MM.1S (cell line): ENCODE data around the gene NLK.

ENCODE experiments used
- DNase-seq: peaks from one replicate; pipeline ENCODE4 v3.0.0-alpha.2; 2015
- H2AFZ ChIP-seq: fragments of 300-600 bp; sonication (generic); 2 replicates; pipeline ENCODE4 v1.6.0; 2016; ENCODE audit warnings: antibody characterized with exemption, low read length
- H3F3A ChIP-seq: fragments of 300-600 bp; sonication (generic); 2 replicates; pipeline ENCODE4 v1.6.1; 2016; ENCODE audit warnings: mild to moderate bottlenecking, antibody characterized with exemption, low read length, moderate library complexity, mixed read lengths; ENCODE audit not compliant: insufficient read depth
- H3K27ac ChIP-seq: fragments of 300-600 bp; sonication (generic); 2 replicates; pipeline ENCODE4 v1.5.1; 2016; ENCODE audit warnings: mild to moderate bottlenecking, low read length
- H3K27me3 ChIP-seq: fragments of 300-600 bp; sonication (generic); replicated peaks from 2 replicates; pipeline ENCODE4 v1.6.0; 2016; ENCODE audit warnings: low read length; ENCODE audit not compliant: insufficient read depth
- H3K36me3 ChIP-seq: fragments of 300-600 bp; sonication (generic); replicated peaks from 2 replicates; pipeline ENCODE4 v1.6.1; 2016; ENCODE audit warnings: mild to moderate bottlenecking, low read length, mixed read lengths; ENCODE audit not compliant: insufficient read depth
- H3K4me1 ChIP-seq: fragments of 300-600 bp; sonication (generic); 2 replicates; pipeline ENCODE4 v1.6.1; 2016; ENCODE audit warnings: low read length, mixed read lengths
- H3K4me2 ChIP-seq: fragments of 300-600 bp; sonication (generic); 2 replicates; pipeline ENCODE4 v1.6.0; 2016; ENCODE audit warnings: low read depth, low read length
- H3K4me3 ChIP-seq: fragments of 300-600 bp; sonication (generic); 2 replicates; pipeline ENCODE4 v1.5.1; 2016; ENCODE audit warnings: low read length, mixed read lengths
- H3K79me2 ChIP-seq: fragments of 300-600 bp; sonication (generic); 2 replicates; pipeline ENCODE4 v1.6.1; 2016; ENCODE audit warnings: mixed run types, low read length, mixed read lengths
- H3K9ac ChIP-seq: fragments of 300-600 bp; sonication (generic); 2 replicates; pipeline ENCODE4 v1.6.1; 2016; ENCODE audit warnings: low read length, mixed read lengths
- H3K9me2 ChIP-seq: fragments of 300-600 bp; sonication (generic); replicated peaks from 2 replicates; pipeline ENCODE4 v1.6.1; 2016; ENCODE audit warnings: mild to moderate bottlenecking, low read length, mixed read lengths; ENCODE audit not compliant: insufficient read depth
- H3K9me3 ChIP-seq: fragments of 300-600 bp; sonication (generic); replicated peaks from 2 replicates; pipeline ENCODE4 v1.6.1; 2016; ENCODE audit warnings: mild to moderate bottlenecking, low read length, mixed read lengths; ENCODE audit not compliant: insufficient read depth
- H4K20me1 ChIP-seq: fragments of 300-600 bp; sonication (generic); 2 replicates; pipeline ENCODE4 v1.6.1; 2016; ENCODE audit warnings: mild to moderate bottlenecking, low read length, moderate library complexity, mixed read lengths; ENCODE audit not compliant: insufficient read depth
- CTCF ChIP-seq: fragments of 300-600 bp; sonication (generic); IDR thresholded peaks from 2 replicates; pipeline ENCODE4 v1.5.1; 2016; ENCODE audit warnings: antibody characterized with exemption, low read length, mixed read lengths
- EZH2 ChIP-seq: fragments of 300-600 bp; sonication (generic); optimal IDR thresholded peaks from 2 replicates; pipeline ENCODE3; 2017; ENCODE audit warnings: low read depth, mild to moderate bottlenecking, antibody characterized with exemption, low read length, mixed read lengths
- EZH2phosphoT487 ChIP-seq: fragments of 300-600 bp; sonication (generic); IDR thresholded peaks from 2 replicates; pipeline ENCODE4 v1.6.1; 2018; ENCODE audit warnings: antibody characterized with exemption, low read length

NLK gene

DNA sequence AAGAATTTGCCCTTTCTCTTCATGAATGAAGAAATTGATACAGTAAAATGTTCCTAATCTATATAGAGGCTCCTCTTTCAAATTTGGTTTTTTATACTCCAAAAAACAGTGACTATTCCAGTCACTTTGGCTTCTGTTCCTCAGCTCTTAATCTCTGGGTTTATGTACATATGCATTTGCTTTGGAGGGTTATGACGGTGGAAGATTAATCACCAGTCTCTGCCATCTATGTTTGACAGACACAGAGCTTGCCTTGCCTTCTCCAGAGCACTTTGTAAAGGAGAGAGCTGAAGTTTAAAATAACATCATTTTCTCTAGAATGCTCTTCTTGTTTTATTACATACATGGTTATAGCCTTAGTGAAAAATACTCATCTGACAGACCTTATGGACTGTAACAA lies 99.3 kb downstream of the NLK start:
- no peak for DNase-seq
- Histone ChIP-seq H3K27me3 (no peaks in the 10 kb centered on the region), H3K79me2 (no peaks in the 10 kb centered on the region), H4K20me1 (no peaks in the 10 kb centered on the region), H3K4me3 (no peak overlapping the region), H3K4me2 (no peak overlapping the region), H3K9ac (no peak overlapping the region), H3K4me1 (no peaks in the 10 kb centered on the region), H3F3A (no peaks in the 10 kb centered on the region), H3K36me3 (no peaks in the 10 kb centered on the region), H3K9me3 (no peaks in the 10 kb centered on the region), H3K27ac (no peak overlapping the region), H3K9me2 (no peaks in the 10 kb centered on the region), H2AFZ (no peak overlapping the region)
- TF ChIP-seq CTCF (no peak), EZH2 (no peak)

DNA sequence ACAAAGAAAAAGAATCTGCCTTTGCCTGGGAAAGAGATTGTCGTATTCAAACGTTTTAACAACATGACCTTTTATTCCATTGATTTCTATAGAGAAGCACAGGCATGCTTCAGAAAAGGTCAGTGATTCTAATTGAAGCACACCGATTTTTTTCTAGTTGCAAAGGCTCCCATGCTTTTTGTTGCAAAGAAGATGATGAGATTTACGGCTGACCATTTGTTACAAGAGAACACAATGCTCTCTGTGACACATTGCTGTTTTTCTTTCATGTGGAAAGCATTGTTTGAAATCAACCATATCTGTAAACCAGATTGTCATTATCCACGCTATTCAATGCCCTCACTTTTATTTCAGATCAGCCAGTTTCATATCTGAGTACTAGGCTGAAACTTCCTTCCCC lies 99.8 kb downstream of the NLK start:
- no peaks in the 10 kb centered on the region for H4K20me1 ChIP-seq
- no peaks in the 10 kb centered on the region for H3K79me2 ChIP-seq
- H3K27me3 ChIP-seq = no peaks in the 10 kb centered on the region
- H3F3A ChIP-seq = no peaks in the 10 kb centered on the region
- H3K27ac ChIP-seq = no peak overlapping the region
- no peaks in the 10 kb centered on the region for H3K4me1 ChIP-seq
- H3K4me3 ChIP-seq = no peak overlapping the region
- no peak overlapping the region for H3K4me2 ChIP-seq
- no peak overlapping the region for H3K9ac ChIP-seq
- no peak for TF ChIP-seq EZH2phosphoT487
- no peaks in the 10 kb centered on the region for H3K36me3 ChIP-seq
- no peaks in the 10 kb centered on the region for H3K9me2 ChIP-seq
- DNase-seq = no peak
- no peaks in the 10 kb centered on the region for H3K9me3 ChIP-seq
- H2AFZ ChIP-seq = no peak overlapping the region

- Histone ChIP-seq H3K4me2 (no peak overlapping the region), H3K9me3 (no peaks in the 10 kb centered on the region), H3K4me3 (no peak overlapping the region), H4K20me1 (no peaks in the 10 kb centered on the region), H3K79me2 (no peaks in the 10 kb centered on the region), H2AFZ (no peak overlapping the region), H3K36me3 (no peaks in the 10 kb centered on the region), H3K27me3 (no peaks in the 10 kb centered on the region), H3F3A (no peaks in the 10 kb centered on the region), H3K9ac (no peak overlapping the region), H3K4me1 (no peaks in the 10 kb centered on the region), H3K27ac (no peak overlapping the region), H3K9me2 (no peaks in the 10 kb centered on the region)
- no peak for TF ChIP-seq EZH2
- TF ChIP-seq EZH2phosphoT487 = no peak
- TF ChIP-seq CTCF = no peak
- DNase-seq = no peak
These were observed 101.5 kb downstream of the NLK start for GRCh38 chr17:28144019-28144418.

- H3K4me3 ChIP-seq = no peak overlapping the region
- H3K4me2 ChIP-seq = no peak overlapping the region
- DNase-seq = no peak
- H4K20me1 ChIP-seq = no peaks in the 10 kb centered on the region
- H3K36me3 ChIP-seq = no peaks in the 10 kb centered on the region
- no peaks in the 10 kb centered on the region for H3K9me3 ChIP-seq
- no peaks in the 10 kb centered on the region for H3F3A ChIP-seq
- no peak overlapping the region for H3K27ac ChIP-seq
- H3K27me3 ChIP-seq = no peaks in the 10 kb centered on the region
- H2AFZ ChIP-seq = no peak overlapping the region
- TF ChIP-seq EZH2phosphoT487 = no peak
- no peak for TF ChIP-seq EZH2
- no peak for TF ChIP-seq CTCF
- H3K79me2 ChIP-seq = no peaks in the 10 kb centered on the region
- no peaks in the 10 kb centered on the region for H3K9me2 ChIP-seq
- H3K4me1 ChIP-seq = no peaks in the 10 kb centered on the region
- no peak overlapping the region for H3K9ac ChIP-seq
These were observed 102.9 kb downstream of the NLK start for GRCh38 chr17:28145348-28145747.
